Upper lobe of right lung (tissue), 1 donor: ENCODE data around the gene PTPRN2. TPM values are rescaled to one million over a fixed set of nuclear protein-coding genes. Genes with fewer than 3 reads are reported as not detected.

Experiments
- ATAC-seq: fragments of 200-7000 bp; cut with Tn5 transposase; one replicate; pipeline ENCODE4 v1.9.1; 2020; ENCODE audit warnings: mild to moderate bottlenecking, moderate library complexity
- DNase-seq: peaks from one replicate; pipeline ENCODE4 v3.0.0-alpha.2; 2020
- H3K27ac ChIP-seq: fragments of 200-600 bp; one replicate; pipeline ENCODE4 v1.8.0; 2022
- H3K27me3 ChIP-seq: fragments of 200-600 bp; one replicate; pipeline ENCODE4 v1.8.0; 2022; ENCODE audit warnings: mild to moderate bottlenecking
- H3K36me3 ChIP-seq: fragments of 200-600 bp; one replicate; pipeline ENCODE4 v1.8.0; 2022
- H3K4me1 ChIP-seq: fragments of 200-600 bp; one replicate; pipeline ENCODE4 v1.8.0; 2022
- H3K4me3 ChIP-seq: fragments of 200-600 bp; one replicate; pipeline ENCODE4 v1.8.0; 2022; ENCODE audit warnings: mild to moderate bottlenecking
- H3K9me3 ChIP-seq: fragments of 200-600 bp; one replicate; pipeline ENCODE4 v1.8.0; 2022
- intact Hi-C: fragments of 100-400 bp; cut with DNase I; formaldehyde crosslinking; loops from one replicate; pipeline ENCODE4 v1.11.0; 2022
- total RNA-seq: library from RNA; stranded (reverse); fragmentation: NEBNext Ultra II Directional; extraction: Animal tissue kit (Norgen Biotek cat#: 25700); gene quantifications from one replicate; pipeline ENCODE4 v1.2.1, GENCODE V29; 2021
- TF ChIP-seq, protein P1 (sequence below): fragments of 200-600 bp; IDR thresholded peaks from one replicate; pipeline ENCODE4 v1.8.0; 2022; ENCODE audit warnings: antibody characterized with exemption
- donor health status: DM: no; HTN: yes; CAD: no; lungs with severe emphysema.

PTPRN2 gene
- total RNA-seq, 1 donor from 2014 or later, result 4.9 TPM

DNA sequence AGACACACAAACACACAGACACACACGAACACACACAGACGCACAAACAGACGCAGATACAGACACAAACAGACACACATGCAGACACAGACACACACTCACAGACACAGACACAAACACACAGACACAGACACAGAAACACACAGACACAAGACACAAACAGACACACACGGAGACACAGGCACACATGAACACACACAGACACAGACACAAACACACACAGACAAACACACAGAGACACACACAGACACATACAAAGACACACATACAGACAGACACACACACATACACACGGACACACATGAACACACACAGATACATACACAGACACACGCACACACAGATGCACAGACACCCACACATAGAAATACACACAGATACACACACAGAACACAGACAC is 815.9 kb downstream of the PTPRN2 start:
- TF ChIP-seq, protein P1, sequence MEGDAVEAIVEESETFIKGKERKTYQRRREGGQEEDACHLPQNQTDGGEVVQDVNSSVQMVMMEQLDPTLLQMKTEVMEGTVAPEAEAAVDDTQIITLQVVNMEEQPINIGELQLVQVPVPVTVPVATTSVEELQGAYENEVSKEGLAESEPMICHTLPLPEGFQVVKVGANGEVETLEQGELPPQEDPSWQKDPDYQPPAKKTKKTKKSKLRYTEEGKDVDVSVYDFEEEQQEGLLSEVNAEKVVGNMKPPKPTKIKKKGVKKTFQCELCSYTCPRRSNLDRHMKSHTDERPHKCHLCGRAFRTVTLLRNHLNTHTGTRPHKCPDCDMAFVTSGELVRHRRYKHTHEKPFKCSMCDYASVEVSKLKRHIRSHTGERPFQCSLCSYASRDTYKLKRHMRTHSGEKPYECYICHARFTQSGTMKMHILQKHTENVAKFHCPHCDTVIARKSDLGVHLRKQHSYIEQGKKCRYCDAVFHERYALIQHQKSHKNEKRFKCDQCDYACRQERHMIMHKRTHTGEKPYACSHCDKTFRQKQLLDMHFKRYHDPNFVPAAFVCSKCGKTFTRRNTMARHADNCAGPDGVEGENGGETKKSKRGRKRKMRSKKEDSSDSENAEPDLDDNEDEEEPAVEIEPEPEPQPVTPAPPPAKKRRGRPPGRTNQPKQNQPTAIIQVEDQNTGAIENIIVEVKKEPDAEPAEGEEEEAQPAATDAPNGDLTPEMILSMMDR, result no peak
- DNase-seq (no peak), ATAC-seq (no peak)
- H3K4me3 ChIP-seq, result no peak overlapping the region
- peaks cover 7% of the 10 kb centered on the region for H3K27me3 ChIP-seq
- H3K36me3 ChIP-seq, result no peaks in the 10 kb centered on the region
- H3K4me1 ChIP-seq, result no peaks in the 10 kb centered on the region
- no peak overlapping the region for H3K27ac ChIP-seq
- H3K9me3 ChIP-seq, result no peaks in the 10 kb centered on the region
- intact Hi-C loops, result no loop called here

- TF ChIP-seq, protein P1, result no peak
- intact Hi-C loops, result no loop called here
- H3K36me3 ChIP-seq, result no peaks in the 10 kb centered on the region
- no peaks in the 10 kb centered on the region for H3K9me3 ChIP-seq
- no peak overlapping the region for H3K27ac ChIP-seq
- H3K4me3 ChIP-seq, result no peak overlapping the region
- H3K4me1 ChIP-seq, result no peaks in the 10 kb centered on the region
- no peak for DNase-seq
- no peak for ATAC-seq
- peaks cover 7% of the 10 kb centered on the region for H3K27me3 ChIP-seq
These were observed 816.8 kb downstream of the PTPRN2 start for GRCh38 chr7:157770716-157771320.

DNA sequence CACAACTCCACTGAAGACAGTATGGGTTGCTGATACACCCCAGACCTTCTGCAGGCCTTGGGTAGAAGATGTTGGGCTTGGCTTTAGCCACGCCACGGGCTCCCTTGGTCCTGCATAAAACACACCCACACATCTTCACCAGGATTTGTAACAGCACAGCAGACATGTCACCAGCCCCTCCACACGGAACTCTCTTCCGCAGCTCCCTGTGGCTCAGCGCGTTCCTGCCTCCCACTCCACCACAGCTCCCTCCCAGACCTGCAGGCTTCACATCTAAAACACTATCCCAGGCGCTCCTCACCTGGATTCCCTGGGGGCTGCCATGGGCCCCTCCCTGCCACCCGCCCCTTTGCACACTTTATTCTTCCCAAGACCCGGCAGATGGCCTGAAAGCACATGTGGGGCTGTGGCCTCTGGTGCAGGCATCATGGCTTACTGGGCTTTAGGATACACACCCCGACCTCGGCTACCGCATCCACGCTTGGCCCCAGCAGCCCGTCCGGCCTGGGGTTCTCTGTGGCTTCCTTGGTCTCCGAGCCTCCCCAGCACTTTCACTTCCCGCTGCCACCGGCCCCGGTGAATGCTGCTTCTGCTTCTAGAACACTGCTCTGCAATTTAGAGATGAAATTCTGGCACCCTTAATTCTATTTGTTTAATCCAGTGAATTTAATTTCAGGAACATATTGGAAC is 818.0 kb downstream of the PTPRN2 start:
- Histone ChIP-seq H3K4me1 (no peaks in the 10 kb centered on the region), H3K36me3 (no peaks in the 10 kb centered on the region), H3K4me3 (no peak overlapping the region), H3K27me3 (peaks cover 7% of the 10 kb centered on the region), H3K9me3 (no peaks in the 10 kb centered on the region), H3K27ac (no peak overlapping the region)
- ATAC-seq (peak; percentile 44), DNase-seq (no peak)
- intact Hi-C loops, result no loop called here
- TF ChIP-seq, protein P1, result no peak

GRCh38 chr7:157769086-157769485 is 818.5 kb downstream of the PTPRN2 start:
- Histone ChIP-seq H3K27ac (no peak overlapping the region), H3K36me3 (no peaks in the 10 kb centered on the region), H3K9me3 (no peaks in the 10 kb centered on the region), H3K4me1 (no peaks in the 10 kb centered on the region), H3K27me3 (peaks cover 7% of the 10 kb centered on the region), H3K4me3 (no peak overlapping the region)
- TF ChIP-seq, protein P1, result no peak
- intact Hi-C loops, result no loop called here
- DNase-seq (no peak), ATAC-seq (no peak)

DNA sequence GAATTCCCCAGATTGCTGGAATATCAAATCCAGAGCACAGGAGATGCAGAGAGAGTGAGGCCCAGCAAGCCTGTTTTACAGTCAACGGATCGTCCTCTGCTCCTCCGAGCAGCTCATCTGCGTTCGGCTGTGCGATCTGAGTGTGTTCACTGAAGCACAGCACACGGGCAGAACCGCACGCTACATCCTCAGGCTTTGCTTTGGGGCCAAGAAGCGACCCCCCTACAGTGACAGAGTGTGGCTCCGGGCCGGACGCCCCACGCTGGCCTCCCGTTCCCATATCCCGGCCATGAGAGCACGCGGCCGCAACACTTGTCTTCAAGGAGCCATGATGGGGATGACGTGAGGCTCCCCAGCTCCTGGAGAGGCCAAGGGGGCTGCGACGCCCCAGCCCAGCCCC is 819.4 kb downstream of the PTPRN2 start:
- ATAC-seq, result no peak
- Histone ChIP-seq H3K4me3 (no peak overlapping the region), H3K36me3 (no peaks in the 10 kb centered on the region), H3K27me3 (peaks cover 7% of the 10 kb centered on the region), H3K4me1 (no peaks in the 10 kb centered on the region), H3K27ac (no peak overlapping the region), H3K9me3 (no peaks in the 10 kb centered on the region)
- intact Hi-C loops, result no loop called here
- TF ChIP-seq, protein P1, result no peak
- no peak for DNase-seq
